HEK293T (cell line): ENCODE data around the gene ERN1.

Experiments
- CTCF ChIA-PET: fragments of 350-600 bp; formaldehyde crosslinking; extraction: SDS; loops from one replicate; lab custom pipeline; 2021; ENCODE audit warnings: antibody characterized with exemption, inconsistent platforms; lab: Yijun Ruan, JAX
- POLR2A ChIA-PET: fragments of 350-600 bp; formaldehyde crosslinking; extraction: SDS; loops from one replicate; lab custom pipeline; 2020; ENCODE audit warnings: antibody characterized with exemption, inconsistent platforms; lab: Yijun Ruan, JAX
- DNase-seq: peaks from one replicate; pipeline ENCODE4 v3.0.0; 2012; ENCODE audit warnings: mixed read lengths; ENCODE audit errors: extremely low spot score
- ARNT ChIP-seq: fragments of 450-650 bp; IDR thresholded peaks from 2 replicates; pipeline ENCODE4 v1.6.1; 2017; ENCODE audit warnings: mild to moderate bottlenecking
- BHLHE40 ChIP-seq: fragments of 450-650 bp; IDR thresholded peaks from 2 replicates; pipeline ENCODE4 v1.6.1; 2016; ENCODE audit warnings: mild to moderate bottlenecking, moderate library complexity, borderline replicate concordance
- CTBP1 ChIP-seq: fragments of 450-650 bp; IDR thresholded peaks from 2 replicates; pipeline ENCODE4 v1.6.1; 2016; ENCODE audit warnings: borderline replicate concordance
- ELF4 ChIP-seq: fragments of 450-650 bp; IDR thresholded peaks from 2 replicates; pipeline ENCODE4 v1.6.1; 2017; ENCODE audit warnings: antibody characterized with exemption
- FOXA1 ChIP-seq: fragments of 450-650 bp; IDR thresholded peaks from 2 replicates; pipeline ENCODE4 v1.6.1; 2016; ENCODE audit warnings: mild to moderate bottlenecking
- FOXK2 ChIP-seq: fragments of 450-650 bp; IDR thresholded peaks from 2 replicates; pipeline ENCODE4 v1.6.1; 2016; ENCODE audit warnings: mild to moderate bottlenecking
- FOXM1 ChIP-seq: fragments of 450-650 bp; IDR thresholded peaks from 2 replicates; pipeline ENCODE4 v1.6.1; 2017; ENCODE audit warnings: mild to moderate bottlenecking, borderline replicate concordance
- HDGF ChIP-seq: fragments of 450-650 bp; IDR thresholded peaks from 2 replicates; pipeline ENCODE4 v1.6.1; 2017; ENCODE audit warnings: antibody characterized with exemption, borderline replicate concordance
- L3MBTL2 ChIP-seq: fragments of 450-650 bp; conservative IDR thresholded peaks from 2 replicates; pipeline ENCODE4 v1.6.1; 2016; ENCODE audit warnings: mild to moderate bottlenecking
- LEF1 ChIP-seq: fragments of 450-650 bp; IDR thresholded peaks from 2 replicates; pipeline ENCODE4 v1.6.1; 2017; ENCODE audit warnings: mild to moderate bottlenecking, borderline replicate concordance
- NFRKB ChIP-seq: fragments of 450-650 bp; IDR thresholded peaks from 2 replicates; pipeline ENCODE4 v1.6.1; 2016; ENCODE audit warnings: mild to moderate bottlenecking, moderate library complexity
- PKNOX1 ChIP-seq: fragments of 450-650 bp; IDR thresholded peaks from 2 replicates; pipeline ENCODE4 v1.6.1; 2016
- SP1 ChIP-seq: fragments of 450-650 bp; IDR thresholded peaks from 2 replicates; pipeline ENCODE4 v1.6.1; 2017
- SUZ12 ChIP-seq: fragments of 450-650 bp; IDR thresholded peaks from 2 replicates; pipeline ENCODE4 v1.6.1; 2016; ENCODE audit warnings: mild to moderate bottlenecking
- TARDBP ChIP-seq: fragments of 450-650 bp; IDR thresholded peaks from 2 replicates; pipeline ENCODE4 v1.6.1; 2016
- ZNF384 ChIP-seq: fragments of 450-650 bp; IDR thresholded peaks from 2 replicates; pipeline ENCODE4 v1.6.1; 2016

The ERN1 gene

GRCh38 chr17:64084086-64084939 is 45.6 kb downstream of the ERN1 start:
- ChIA-PET POLR2A (interaction anchor here (0.9 to 4.1 kb wide), 3 partner anchors 10 to 61 kb away, joined by 5 to 16 read pairs (median 6); partner anchors contain the start of gene ERN1), CTCF (interaction anchor here (0.8 to 2.7 kb wide), 3 partner anchors 20 to 59 kb away, joined by 4 to 12 read pairs (median 6); no protein-coding TSS in a partner anchor)
- DNase-seq = peak; percentile 45
- no peak for TF ChIP-seq FOXK2
- TF ChIP-seq L3MBTL2 = no peak
- TF ChIP-seq PKNOX1 = peak; percentile 90

GRCh38 chr17:64083563-64084085 is 46.3 kb downstream of the ERN1 start:
- TF ChIP-seq SP1 = no peak
- no peak for TF ChIP-seq TARDBP
- no peak for TF ChIP-seq HDGF
- TF ChIP-seq ARNT = no peak
- no peak for TF ChIP-seq BHLHE40
- no peak for TF ChIP-seq L3MBTL2
- TF ChIP-seq PKNOX1 = no peak
- TF ChIP-seq FOXA1 = no peak
- TF ChIP-seq ZNF384 = no peak
- no peak for TF ChIP-seq FOXK2
- TF ChIP-seq ELF4 = no peak
- no peak for TF ChIP-seq FOXM1
- no peak for TF ChIP-seq NFRKB

GRCh38 chr17:64083093-64083492 is 46.9 kb downstream of the ERN1 start:
- POLR2A ChIA-PET = interaction anchor here (0.8 to 4.1 kb wide), 6 partner anchors 19 to 63 kb away, joined by 3 to 16 read pairs (median 6); partner anchors contain the start of gene ERN1
- DNase-seq = no peak
- TF ChIP-seq ZNF384 = no peak
- TF ChIP-seq FOXK2 = no peak
- no peak for TF ChIP-seq ELF4
- TF ChIP-seq CTBP1 = no peak
- no peak for TF ChIP-seq L3MBTL2
- TF ChIP-seq PKNOX1 = no peak
- no peak for TF ChIP-seq TARDBP
- TF ChIP-seq BHLHE40 = no peak
- no peak for TF ChIP-seq SP1
- no peak for TF ChIP-seq SUZ12
- no peak for TF ChIP-seq LEF1
- TF ChIP-seq ARNT = no peak
- TF ChIP-seq HDGF = no peak
- no peak for TF ChIP-seq NFRKB
- no peak for TF ChIP-seq FOXA1
- no peak for TF ChIP-seq FOXM1
- CTCF ChIA-PET = interaction anchor here (0.8 to 2.7 kb wide), 4 partner anchors 19 to 58 kb away, joined by 3 to 12 read pairs (median 5); no protein-coding TSS in a partner anchor

More at GRCh38 chr17:64083563-64084085, 46.3 kb downstream of the ERN1 start:
- DNase-seq = no peak
- POLR2A ChIA-PET = interaction anchor here (0.9 to 4.1 kb wide), 2 partner anchors 46 to 62 kb away, joined by 5 to 16 read pairs; partner anchors contain the start of gene ERN1
- CTCF ChIA-PET = interaction anchor here (0.8 to 2.7 kb wide), 3 partner anchors 20 to 58 kb away, joined by 4 to 12 read pairs (median 6); no protein-coding TSS in a partner anchor

- CTCF ChIA-PET = interaction anchor here (0.5 to 2.7 kb wide), 6 partner anchors 11 to 192 kb away, joined by 3 to 12 read pairs (median 3); no protein-coding TSS in a partner anchor
- POLR2A ChIA-PET = interaction anchor here (0.8 to 4.1 kb wide), 7 partner anchors 18 to 64 kb away, joined by 3 to 16 read pairs (median 5); partner anchors contain the start of gene ERN1
- no peak for TF ChIP-seq FOXK2
- TF ChIP-seq PKNOX1 = peak; percentile 66
- DNase-seq = peak; percentile 46
These were observed 47.8 kb downstream of the ERN1 start for GRCh38 chr17:64081802-64082799.
